CD14-positive monocyte (primary cell): ENCODE results near the gene FSD2. TPM values are rescaled to one million over a fixed set of nuclear protein-coding genes. Genes with fewer than 3 reads are reported as not detected.

ENCODE experiments used
- DNase-seq, 3 donors: peaks; one replicate each; pipeline ENCODE4 v3.0.0-alpha.2; 2011 to 2022
- H2AFZ ChIP-seq: 2 replicates; pipeline ENCODE4 v1.6.0; 2012; ENCODE audit warnings: mild to moderate bottlenecking, low read depth, low read length, inconsistent platforms; ENCODE audit not compliant: insufficient read depth, poor library complexity, severe bottlenecking
- H3K27ac ChIP-seq, 2 donors: 1 replicate in 1 of 2; 2 replicates in 1 of 2; pipeline ENCODE4 v1.5.1; 2012 to 2013; ENCODE audit warnings: low read length in 2 of 2, control low read depth in 1 of 2, inconsistent platforms in 1 of 2, low read depth in 1 of 2, mild to moderate bottlenecking in 1 of 2
- H3K27me3 ChIP-seq, 2 donors: one replicate each; pipeline versions ENCODE4 v1.6.0 to v1.6.1; 2011 to 2013; ENCODE audit warnings: low read length in 2 of 2; ENCODE audit not compliant: control insufficient read depth in 2 of 2, insufficient read depth in 2 of 2
- H3K36me3 ChIP-seq, 2 donors: replicated peaks in 1 of 2; 1 replicate in 1 of 2; 2 replicates in 1 of 2; pipeline versions ENCODE4 v1.5.1 to v1.6.1; 2012 to 2013; ENCODE audit warnings: low read length in 2 of 2, control low read depth in 1 of 2, inconsistent platforms in 1 of 2, mild to moderate bottlenecking in 1 of 2; ENCODE audit not compliant: insufficient read depth in 2 of 2, control insufficient read depth in 1 of 2
- H3K4me1 ChIP-seq, 2 donors: 1 replicate in 1 of 2; 2 replicates in 1 of 2; pipeline versions ENCODE4 v1.5.1 to v1.6.1; 2012 to 2013; ENCODE audit warnings: low read length in 2 of 2, control low read depth in 1 of 2, inconsistent platforms in 1 of 2, mild to moderate bottlenecking in 1 of 2, moderate library complexity in 1 of 2; ENCODE audit not compliant: insufficient read depth in 2 of 2, control insufficient read depth in 1 of 2
- H3K4me2 ChIP-seq: replicated peaks from 2 replicates; pipeline ENCODE3; 2012; ENCODE audit warnings: low read length, moderate library complexity, mild to moderate bottlenecking; ENCODE audit not compliant: poor library complexity, severe bottlenecking; ENCODE audit errors: extremely low read depth
- H3K4me3 ChIP-seq, 3 experiments: fragments of 200-600 bp in 1 of 3; sonication (generic) in 1 of 3; replicated peaks in 1 of 3; 1 replicate in 2 of 3; 2 replicates in 1 of 3; pipeline ENCODE4 v1.5.1; 2011 to 2013; ENCODE audit warnings: low read length in 3 of 3, mild to moderate bottlenecking in 3 of 3, control low read depth in 2 of 3, low read depth in 2 of 3, inconsistent platforms in 1 of 3, moderate library complexity in 1 of 3
- H3K79me2 ChIP-seq: 2 replicates; pipeline ENCODE4 v1.6.0; 2012; ENCODE audit warnings: mild to moderate bottlenecking, control low read depth, inconsistent platforms, low read length, moderate library complexity; ENCODE audit not compliant: insufficient read depth
- H3K9ac ChIP-seq: 2 replicates; pipeline ENCODE4 v1.6.0; 2017; ENCODE audit warnings: low read length, mild to moderate bottlenecking; ENCODE audit not compliant: insufficient read depth, poor library complexity, severe bottlenecking
- H3K9me3 ChIP-seq, 2 donors: replicated peaks in 1 of 2; 1 replicate in 1 of 2; 2 replicates in 1 of 2; pipeline versions ENCODE4 v1.5.1 to v1.6.1; 2012 to 2013; ENCODE audit warnings: low read length in 2 of 2, control low read depth in 1 of 2; ENCODE audit not compliant: control insufficient read depth in 1 of 2, insufficient read depth in 1 of 2
- H4K20me1 ChIP-seq: 2 replicates; pipeline ENCODE4 v1.6.0; 2012; ENCODE audit warnings: mild to moderate bottlenecking, low read length, control low read depth, moderate library complexity; ENCODE audit not compliant: insufficient read depth
- H3K27ac Mint-ChIP-seq, 7 donors: one replicate each; pipeline ENCODE4 v1.8.0; 2020; ENCODE audit warnings: mild to moderate bottlenecking in 7 of 7, mixed read lengths in 7 of 7, moderate library complexity in 6 of 7, inconsistent platforms in 2 of 7
- H3K27me3 Mint-ChIP-seq, 3 donors: one replicate each; pipeline ENCODE4 v1.8.0; 2021 to 2022; ENCODE audit warnings: low read depth in 3 of 3, mild to moderate bottlenecking in 3 of 3, mixed read lengths in 3 of 3, moderate library complexity in 3 of 3, inconsistent platforms in 1 of 3
- H3K36me3 Mint-ChIP-seq, 2 donors: one replicate each; pipeline ENCODE4 v1.8.0; 2020; ENCODE audit warnings: mixed read lengths in 2 of 2, inconsistent platforms in 1 of 2, mild to moderate bottlenecking in 1 of 2
- H3K4me1 Mint-ChIP-seq: one replicate; pipeline ENCODE4 v1.8.0; 2020; ENCODE audit warnings: mild to moderate bottlenecking, mixed read lengths
- H3K4me3 Mint-ChIP-seq, 2 donors: one replicate each; pipeline ENCODE4 v1.8.0; 2020; ENCODE audit warnings: mild to moderate bottlenecking in 2 of 2, mixed read lengths in 2 of 2, moderate library complexity in 1 of 2
- H3K9me3 Mint-ChIP-seq, 7 donors: one replicate each; pipeline ENCODE4 v1.8.0; 2020 to 2022; ENCODE audit warnings: mixed read lengths in 7 of 7, mild to moderate bottlenecking in 6 of 7, moderate library complexity in 6 of 7, inconsistent platforms in 2 of 7
- WGBS: methylation state at CpG from one replicate; pipeline ENCODE4 v1.1.5; 2013; ENCODE audit warnings: missing lambda C conversion rate; ENCODE audit not compliant: insufficient coverage; 5-methylcytosine and 5-hydroxymethylcytosine counted together
- intact Hi-C, 2 donors: fragments of 100-400 bp; cut with micrococcal nuclease; formaldehyde crosslinking; loops; one replicate each; pipeline versions ENCODE4 v1.15.0 to v1.15.1; 2023
- polyA plus RNA-seq, 3 donors: library from polyadenylated mRNA; depleted of rRNA in 1 of 3; unstranded in 2 of 3; stranded (reverse) in 1 of 3; fragments of 300-500 nt in 2 of 3; fragments of >200 nt in 1 of 3; fragmentation: Illumina TruSeq in 2 of 3; gene quantifications; 1 replicate in 2 of 3; 2 replicates in 1 of 3; pipeline ENCODE4 v1.2.3, GENCODE V29; 2012 to 2021
- TF ChIP-seq, protein P1 (sequence below): fragments of 200-600 bp; IDR thresholded peaks from one replicate; pipeline ENCODE4 v1.8.0; 2022; ENCODE audit warnings: antibody characterized with exemption, mild to moderate bottlenecking

Gene FSD2
- polyA plus RNA-seq, 3 donors: 0.09 TPM; not detected in 2

DNA sequence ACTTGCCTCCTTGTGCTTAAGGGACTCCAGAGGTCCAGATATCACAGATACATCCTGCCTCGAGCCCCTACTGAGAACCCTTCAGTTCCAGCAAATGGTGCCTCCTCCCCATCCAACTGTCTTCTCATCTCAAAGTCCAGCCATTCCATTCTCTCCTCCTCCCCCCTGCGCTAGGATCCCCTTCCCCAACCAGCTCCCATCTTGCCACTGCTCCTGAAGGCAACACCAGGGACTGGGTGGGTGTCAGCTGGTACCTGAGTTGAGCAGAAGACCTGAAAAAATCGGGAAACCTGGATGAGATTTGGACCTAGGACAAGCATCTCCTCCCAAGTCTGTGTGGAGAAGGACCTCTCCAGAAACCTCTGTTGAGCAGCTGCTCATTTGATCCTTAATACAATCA lies 93.8 kb downstream of the FSD2 start:
- Histone ChIP-seq H2AFZ (no peak overlapping the region), H3K27ac (no peak overlapping the region), H3K79me2 (no peaks in the 10 kb centered on the region), H3K9ac (no peak overlapping the region), H3K4me1 (peaks cover 12 to 17% of the 10 kb centered on the region in 2 donors), H3K27me3 (peaks cover 2 to 11% of the 10 kb centered on the region in 2 donors), H3K4me2 (no peak overlapping the region), H4K20me1 (no peaks in the 10 kb centered on the region), H3K4me3 (no peak overlapping the region), H3K9me3 (no peaks in the 10 kb centered on the region), H3K36me3 (no peaks in the 10 kb centered on the region)
- no peak for DNase-seq
- TF ChIP-seq, protein P1, sequence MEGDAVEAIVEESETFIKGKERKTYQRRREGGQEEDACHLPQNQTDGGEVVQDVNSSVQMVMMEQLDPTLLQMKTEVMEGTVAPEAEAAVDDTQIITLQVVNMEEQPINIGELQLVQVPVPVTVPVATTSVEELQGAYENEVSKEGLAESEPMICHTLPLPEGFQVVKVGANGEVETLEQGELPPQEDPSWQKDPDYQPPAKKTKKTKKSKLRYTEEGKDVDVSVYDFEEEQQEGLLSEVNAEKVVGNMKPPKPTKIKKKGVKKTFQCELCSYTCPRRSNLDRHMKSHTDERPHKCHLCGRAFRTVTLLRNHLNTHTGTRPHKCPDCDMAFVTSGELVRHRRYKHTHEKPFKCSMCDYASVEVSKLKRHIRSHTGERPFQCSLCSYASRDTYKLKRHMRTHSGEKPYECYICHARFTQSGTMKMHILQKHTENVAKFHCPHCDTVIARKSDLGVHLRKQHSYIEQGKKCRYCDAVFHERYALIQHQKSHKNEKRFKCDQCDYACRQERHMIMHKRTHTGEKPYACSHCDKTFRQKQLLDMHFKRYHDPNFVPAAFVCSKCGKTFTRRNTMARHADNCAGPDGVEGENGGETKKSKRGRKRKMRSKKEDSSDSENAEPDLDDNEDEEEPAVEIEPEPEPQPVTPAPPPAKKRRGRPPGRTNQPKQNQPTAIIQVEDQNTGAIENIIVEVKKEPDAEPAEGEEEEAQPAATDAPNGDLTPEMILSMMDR: no peak
- Mint-ChIP-seq H3K36me3 (no peaks in the 10 kb centered on the region), H3K27me3 (peaks cover 4 to 7% (median 6%) of the 10 kb centered on the region in 3 donors), H3K9me3 (peaks cover 0 to 10% (median 3%) of the 10 kb centered on the region in 7 donors), H3K27ac (no peak overlapping the region), H3K4me1 (peaks cover 7% of the 10 kb centered on the region), H3K4me3 (no peak overlapping the region)
- 86% methylated on average over 1 of the region's 3 CpGs for WGBS
- intact Hi-C loops: no loop called here

DNA sequence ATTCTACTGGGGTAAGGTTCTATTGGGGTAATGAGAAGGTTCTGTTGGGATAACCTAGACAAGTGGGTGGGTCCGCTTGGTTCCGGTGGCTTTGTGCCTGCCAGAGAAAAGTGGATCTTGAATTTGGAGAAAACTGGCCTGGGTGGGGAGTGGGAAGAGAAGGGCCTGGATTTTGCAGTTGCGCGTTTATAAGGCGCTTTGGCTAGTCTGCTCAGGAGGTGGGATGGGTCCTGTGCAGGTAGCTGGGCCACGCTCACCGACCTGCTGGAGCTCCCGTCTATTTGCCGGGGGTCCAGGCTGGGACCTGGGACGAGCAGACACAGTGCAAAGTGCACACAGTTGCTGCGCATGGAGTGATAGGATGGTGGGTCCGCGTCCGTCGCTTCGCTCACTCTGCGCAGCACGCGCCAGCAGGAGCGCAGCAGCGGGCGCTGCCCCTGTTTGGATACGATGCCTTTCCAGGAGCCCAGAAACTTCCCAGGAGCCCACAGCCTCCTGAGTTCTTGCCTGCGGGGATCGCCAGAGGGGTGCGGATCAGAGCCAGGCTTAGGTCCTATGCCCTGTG lies 94.9 kb downstream of the FSD2 start:
- no peaks in the 10 kb centered on the region for H3K36me3 ChIP-seq
- no peak overlapping the region for H3K27ac ChIP-seq
- no peaks in the 10 kb centered on the region for H3K36me3 Mint-ChIP-seq
- no peak overlapping the region for H3K27ac Mint-ChIP-seq
- H3K4me3 Mint-ChIP-seq: peak overlapping the region in 1 of 2 donors; percentile 39
- H3K4me1 ChIP-seq: peaks cover 12 to 17% of the 10 kb centered on the region in 2 donors
- 93% methylated on average over 26 of the region's 26 CpGs for WGBS
- H3K9me3 ChIP-seq: no peaks in the 10 kb centered on the region
- no peaks in the 10 kb centered on the region for H3K79me2 ChIP-seq
- no peak for DNase-seq
- no peak overlapping the region for H3K4me2 ChIP-seq
- no peak overlapping the region for H3K9ac ChIP-seq
- H3K27me3 ChIP-seq: peaks cover 2 to 11% of the 10 kb centered on the region in 2 donors
- TF ChIP-seq, protein P1: no peak
- H3K4me1 Mint-ChIP-seq: peaks cover 7% of the 10 kb centered on the region
- no peak overlapping the region for H3K4me3 ChIP-seq
- peaks cover 0 to 2% (median 0%) of the 10 kb centered on the region in 7 donors for H3K9me3 Mint-ChIP-seq
- intact Hi-C loops: no loop called here
- no peak overlapping the region for H2AFZ ChIP-seq
- H3K27me3 Mint-ChIP-seq: peaks cover 4 to 6% (median 6%) of the 10 kb centered on the region in 3 donors
- H4K20me1 ChIP-seq: no peaks in the 10 kb centered on the region
